Heart right ventricle (tissue), 16 donors: ENCODE measurements around the gene CASQ1. TPM values are rescaled to one million over a fixed set of nuclear protein-coding genes. Genes with fewer than 3 reads are reported as not detected.

Source experiments
- ATAC-seq, 8 donors: fragments of 200-7000 bp; cut with Tn5 transposase; one replicate each; pipeline ENCODE4 v1.9.1; 2020; ENCODE audit warnings: mild to moderate bottlenecking in 8 of 8, moderate library complexity in 8 of 8, moderate number of reproducible peaks in 1 of 8
- DNase-seq, 2 donors: peaks; one replicate each; pipeline ENCODE4 v3.0.0-alpha.2; 2020
- H3K27ac ChIP-seq, 10 donors: fragments of 200-600 bp; sonication (generic) in 2 of 10; one replicate each; pipeline versions ENCODE4 v1.5.0 to v1.8.0; 2020 to 2022; ENCODE audit warnings: mild to moderate bottlenecking in 3 of 10
- H3K27me3 ChIP-seq, 7 donors: fragments of 200-600 bp; one replicate each; pipeline ENCODE4 v1.8.0; 2021 to 2022; ENCODE audit warnings: mild to moderate bottlenecking in 2 of 7
- H3K36me3 ChIP-seq, 9 donors: fragments of 200-600 bp; sonication (generic) in 1 of 9; one replicate each; pipeline versions ENCODE4 v1.5.0 to v1.8.0; 2020 to 2022; ENCODE audit warnings: mild to moderate bottlenecking in 2 of 9
- H3K4me1 ChIP-seq, 9 donors: fragments of 200-600 bp; sonication (generic) in 1 of 9; one replicate each; pipeline versions ENCODE4 v1.5.0 to v1.8.0; 2020 to 2022; ENCODE audit warnings: mild to moderate bottlenecking in 4 of 9
- H3K4me3 ChIP-seq, 10 donors: fragments of 200-600 bp; sonication (generic) in 2 of 10; one replicate each; pipeline versions ENCODE4 v1.5.0 to v1.8.0; 2020 to 2022; ENCODE audit warnings: mild to moderate bottlenecking in 7 of 10, moderate library complexity in 2 of 10
- H3K9me3 ChIP-seq, 11 donors: fragments of 200-600 bp in 10 of 11; sonication (generic) in 2 of 11; one replicate each; pipeline versions ENCODE4 v1.5.0 to v1.8.0; 2013 to 2022; ENCODE audit warnings: mild to moderate bottlenecking in 2 of 11, control low read depth in 1 of 11, moderate library complexity in 1 of 11
- WGBS, 2 donors: extraction: QIAGEN DNeasy Blood & Tissue Kit; methylation state at CpG; one replicate each; pipeline ENCODE4 v1.1.7; 2013; ENCODE audit warnings: inconsistent platforms in 1 of 2; 5-methylcytosine and 5-hydroxymethylcytosine counted together
- intact Hi-C, 10 donors: fragments of 100-400 bp; cut with DNase I; formaldehyde crosslinking; loops; one replicate each; pipeline versions ENCODE4 v1.11.1 to v1.14.2; 2022
- polyA plus RNA-seq, 2 donors: library from polyadenylated mRNA; stranded (reverse); fragments of 200-250 nt; gene quantifications; one replicate each; pipeline ENCODE4 v1.2.3, GENCODE V29; 2013
- total RNA-seq, 10 donors: library from RNA; stranded (reverse); fragmentation: NEBNext Ultra II Directional in 3 of 10; extraction: Animal tissue kit (Norgen Biotek cat#: 25700) in 3 of 10; gene quantifications; one replicate each; pipeline versions ENCODE4 v1.2.1 to v1.2.4, GENCODE V29; 2021 to 2023
- TF ChIP-seq, protein P1 (sequence below), 9 donors: fragments of 200-600 bp; sonication (generic) in 2 of 9; IDR thresholded peaks; one replicate each; pipeline versions ENCODE4 v1.5.0 to v1.8.0; 2021 to 2022; ENCODE audit warnings: antibody characterized with exemption in 9 of 9, mild to moderate bottlenecking in 5 of 9, moderate library complexity in 1 of 9
- donor health status: Arrhythmogenic right ventricular cardiomyopathy.
- donor health status: ischemic (EF 13 %, LVEDD 7.1; RV severe dilation, severe dysfunction).
- donor health status: healthy with polysubstance abuse.
- donor health status: DM: no; HTN: yes; CAD: no.
- donor health status: DM: no; HTN: no; CAD: no.
- donor health status: ischemic (EF 25% LVEDD 6.9; RV normal size, moderate dysfunction).
- donor health status: ischemic (EF 25% LVEDD 5.7; RV mildly dilated, moderate dysfunction).
- donor health status: healthy.
- donor health status: DM: yes; HTN: yes; CAD: no.
- donor health status: Ischemic cardiomyopathy.
- donor health status: ischemic (EF 35%, LVEDD 5.7; RV mildly dilated, moderate dysfunction).
- donor health status: nonischemic (EF 11% LVEDD 7.7; RV severe dilation, severe dysfunction).
- donor health status: DM: yes; HTN: yes; CAD: no.
- donor health status: PGD.
- donor health status: ischemic (EF 29% LVEDD 5.4; RV normal size, mild dysfunction).
- donor health status: nonischemic (EF 23%, LVEDD 6.1; RV moderate dilation, normal function).

Gene CASQ1
- total and polyA plus RNA-seq, 12 donors: 17.5 to 68.9 (median 41.6) TPM

GRCh38 chr1:160237558-160237957 lies 47.2 kb downstream of the CASQ1 start:
- peaks cover 0 to 100% (median 59%) of the 10 kb centered on the region in 9 donors for H3K36me3 ChIP-seq
- intact Hi-C loops: loop anchor here in 1 of 10 donors (5.0 kb wide), 1 partner anchor 65 kb away; no protein-coding TSS in a partner anchor
- H3K4me3 ChIP-seq: no peak overlapping the region

DNA sequence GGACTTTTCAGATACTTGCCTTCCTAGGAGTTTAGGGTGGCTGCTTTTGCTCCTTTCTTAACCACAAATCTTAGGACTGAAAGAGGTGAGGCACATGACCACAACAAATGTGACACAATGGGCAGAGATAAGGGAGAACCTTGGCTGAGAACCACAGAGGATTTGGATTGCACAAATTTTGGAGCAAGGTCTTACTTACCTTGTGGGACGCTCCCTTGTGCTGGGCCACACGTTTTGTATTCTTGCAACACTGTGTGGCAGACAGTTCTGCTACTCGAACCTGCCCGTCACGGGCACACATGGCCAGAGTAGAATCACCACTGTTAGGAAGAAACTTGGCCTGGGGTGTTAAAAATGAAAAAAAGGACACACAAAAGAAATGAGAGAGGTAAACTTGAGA lies 48.0 kb downstream of the CASQ1 start:
- Histone ChIP-seq H3K36me3 (peaks cover 0 to 100% (median 51%) of the 10 kb centered on the region in 9 donors), H3K27me3 (no peaks in the 10 kb centered on the region), H3K4me1 (peaks cover 0 to 31% (median 10%) of the 10 kb centered on the region in 9 donors), H3K4me3 (no peak overlapping the region), H3K9me3 (no peaks in the 10 kb centered on the region), H3K27ac (no peak overlapping the region)
- ATAC-seq (peak in 3 of 8 donors; percentile 23 to 53 (median 43)), DNase-seq (no peak)
- WGBS, 2 donors: 66 to 79% methylated on average over 5 of the region's 5 CpGs
- intact Hi-C loops: loop anchor here in 1 of 10 donors (5.0 kb wide), 1 partner anchor 66 kb away; no protein-coding TSS in a partner anchor
- TF ChIP-seq, protein P1, sequence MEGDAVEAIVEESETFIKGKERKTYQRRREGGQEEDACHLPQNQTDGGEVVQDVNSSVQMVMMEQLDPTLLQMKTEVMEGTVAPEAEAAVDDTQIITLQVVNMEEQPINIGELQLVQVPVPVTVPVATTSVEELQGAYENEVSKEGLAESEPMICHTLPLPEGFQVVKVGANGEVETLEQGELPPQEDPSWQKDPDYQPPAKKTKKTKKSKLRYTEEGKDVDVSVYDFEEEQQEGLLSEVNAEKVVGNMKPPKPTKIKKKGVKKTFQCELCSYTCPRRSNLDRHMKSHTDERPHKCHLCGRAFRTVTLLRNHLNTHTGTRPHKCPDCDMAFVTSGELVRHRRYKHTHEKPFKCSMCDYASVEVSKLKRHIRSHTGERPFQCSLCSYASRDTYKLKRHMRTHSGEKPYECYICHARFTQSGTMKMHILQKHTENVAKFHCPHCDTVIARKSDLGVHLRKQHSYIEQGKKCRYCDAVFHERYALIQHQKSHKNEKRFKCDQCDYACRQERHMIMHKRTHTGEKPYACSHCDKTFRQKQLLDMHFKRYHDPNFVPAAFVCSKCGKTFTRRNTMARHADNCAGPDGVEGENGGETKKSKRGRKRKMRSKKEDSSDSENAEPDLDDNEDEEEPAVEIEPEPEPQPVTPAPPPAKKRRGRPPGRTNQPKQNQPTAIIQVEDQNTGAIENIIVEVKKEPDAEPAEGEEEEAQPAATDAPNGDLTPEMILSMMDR (IDR thresholded peaks at IDR 0.05): no peak

More at GRCh38 chr1:160237558-160237957, 47.2 kb downstream of the CASQ1 start:
- no peaks in the 10 kb centered on the region for H3K9me3 ChIP-seq
- no peaks in the 10 kb centered on the region for H3K27me3 ChIP-seq
- no peak overlapping the region for H3K27ac ChIP-seq
- ATAC-seq (no peak), DNase-seq (no peak)
- TF ChIP-seq, protein P1 (IDR thresholded peaks at IDR 0.05): no peak
- WGBS, 2 donors: 98% methylated on average over 2 of the region's 2 CpGs
- peaks cover 0 to 23% (median 2%) of the 10 kb centered on the region in 9 donors for H3K4me1 ChIP-seq

DNA sequence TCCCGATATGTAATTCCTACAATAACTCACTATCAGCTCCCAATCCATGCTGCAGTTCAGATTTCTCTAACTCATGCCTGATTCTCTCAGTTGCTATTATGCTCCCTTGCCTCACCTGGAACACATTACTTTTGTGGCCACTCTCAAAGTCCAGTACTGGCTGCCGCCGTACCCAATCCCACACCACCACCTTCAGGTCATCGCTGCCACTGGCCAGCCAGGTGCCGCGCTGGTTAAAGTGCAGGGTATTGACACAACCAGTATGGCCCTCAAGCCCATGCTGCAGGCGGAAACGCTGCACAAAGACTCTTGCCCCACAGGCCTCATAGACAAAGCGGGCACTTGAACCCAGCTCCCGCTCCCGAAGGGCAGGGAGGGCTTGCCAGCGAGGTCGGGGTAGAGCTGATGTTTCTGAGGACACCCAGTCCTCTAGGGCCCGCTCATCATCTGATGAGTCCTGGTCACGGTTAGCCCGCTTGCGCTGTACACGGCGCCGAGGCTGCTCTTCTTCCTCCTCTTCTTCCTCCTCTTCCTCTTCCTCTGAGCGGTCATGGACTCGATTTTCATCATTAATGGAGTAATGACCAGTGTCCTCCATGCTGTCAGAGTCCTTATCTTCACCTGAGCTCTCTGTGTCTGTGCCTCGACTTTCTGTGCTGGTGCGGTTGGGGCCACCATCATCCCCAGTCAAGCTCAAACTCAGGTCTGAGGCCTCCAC lies 49.4 kb downstream of the CASQ1 start:
- no peak overlapping the region for H3K4me3 ChIP-seq
- H3K27ac ChIP-seq: no peak overlapping the region
- H3K36me3 ChIP-seq: peaks cover 0 to 96% (median 50%) of the 10 kb centered on the region in 9 donors
- H3K9me3 ChIP-seq: no peaks in the 10 kb centered on the region
- TF ChIP-seq, protein P1 (IDR thresholded peaks at IDR 0.05): no peak
- intact Hi-C loops: loop anchor here in 2 of 10 donors (5.0 to 10.0 kb wide), 2 partner anchors 45 to 67 kb away; partner anchors contain the start of gene CASQ1 (in 1 of the 2)
- no peak for DNase-seq
- WGBS, 2 donors: 94 to 97% methylated on average over 24 of the region's 24 CpGs
- no peaks in the 10 kb centered on the region for H3K27me3 ChIP-seq
- peaks cover 0 to 41% (median 23%) of the 10 kb centered on the region in 9 donors for H3K4me1 ChIP-seq
- ATAC-seq: peak in 1 of 8 donors; percentile 29

DNA sequence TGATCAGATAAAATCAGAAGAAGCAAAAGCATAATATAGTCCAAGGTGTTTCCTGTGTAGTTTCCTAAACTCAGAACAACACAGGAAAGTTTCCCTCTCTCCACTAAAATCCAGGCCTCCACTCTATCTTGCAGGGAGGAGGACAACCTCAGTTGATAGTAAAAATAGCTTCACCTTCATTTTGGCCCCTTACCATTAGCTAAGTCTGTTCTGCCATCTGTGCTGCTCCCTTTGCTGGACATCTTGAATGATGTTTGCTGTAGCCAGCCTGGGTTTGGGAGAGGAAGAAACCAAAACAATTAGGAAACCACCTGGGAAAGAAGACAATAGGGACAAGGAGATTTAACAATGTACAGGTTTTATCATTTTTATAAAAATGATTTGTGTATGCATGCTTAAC lies 53.4 kb downstream of the CASQ1 start:
- no peak for DNase-seq
- H3K27me3 ChIP-seq: no peaks in the 10 kb centered on the region
- H3K27ac ChIP-seq: peak overlapping the region in 8 of 10 donors; percentile 12 to 61 (median 50)
- TF ChIP-seq, protein P1 (IDR thresholded peaks at IDR 0.05): no peak
- peaks cover 0 to 60% (median 49%) of the 10 kb centered on the region in 9 donors for H3K4me1 ChIP-seq
- peaks cover 0 to 60% (median 19%) of the 10 kb centered on the region in 9 donors for H3K36me3 ChIP-seq
- ATAC-seq: peak in 2 of 8 donors; percentile 45
- H3K4me3 ChIP-seq: no peak overlapping the region
- H3K9me3 ChIP-seq: no peaks in the 10 kb centered on the region
- intact Hi-C loops: loop anchor here in 1 of 10 donors (10.0 kb wide), 1 partner anchor 49 kb away; the partner anchor contains the start of gene CASQ1
